ENCODE measurements around the gene GAREM1.
"Not testable (repeated sequence)": the region's sequence is repeated elsewhere in the genome, so short reads cannot be mapped to it uniquely, and the experiment has no call there.

Gene GAREM1

DNA sequence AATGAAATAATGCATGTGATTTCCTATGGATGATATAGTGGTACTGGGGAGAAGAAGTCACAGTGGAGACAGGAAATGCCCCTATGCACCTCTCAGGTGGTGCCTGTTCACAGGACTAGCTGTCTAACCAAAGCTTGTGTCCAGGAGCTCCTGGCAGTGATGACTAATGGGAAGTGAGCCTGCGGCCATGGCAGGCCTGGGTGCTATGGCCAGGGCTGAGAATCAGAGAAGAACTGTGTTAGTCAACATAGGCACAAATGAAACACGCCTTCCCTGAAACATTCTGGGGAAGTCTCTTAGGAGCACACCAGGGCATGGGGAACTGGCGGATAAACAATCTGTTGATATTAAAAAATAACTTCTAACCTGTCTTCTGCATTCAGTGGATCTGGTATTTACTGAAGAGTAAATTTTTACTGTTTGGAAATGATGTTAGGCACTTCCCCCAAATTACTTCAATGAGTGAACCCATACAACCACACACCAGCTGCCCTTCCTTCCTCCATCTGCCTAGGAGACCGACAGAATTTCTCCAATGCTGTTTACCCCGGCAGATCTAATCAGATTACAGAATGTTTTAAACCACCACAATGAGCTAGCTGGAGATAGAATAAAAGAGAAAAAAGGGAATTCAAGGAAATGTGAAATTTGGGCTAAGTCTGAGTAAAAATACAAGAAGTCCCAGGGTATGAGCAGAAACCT, 213.4 kb downstream of the GAREM1 start:
- no peak for DNase-seq (ENCODE audit: low read depth)

DNA sequence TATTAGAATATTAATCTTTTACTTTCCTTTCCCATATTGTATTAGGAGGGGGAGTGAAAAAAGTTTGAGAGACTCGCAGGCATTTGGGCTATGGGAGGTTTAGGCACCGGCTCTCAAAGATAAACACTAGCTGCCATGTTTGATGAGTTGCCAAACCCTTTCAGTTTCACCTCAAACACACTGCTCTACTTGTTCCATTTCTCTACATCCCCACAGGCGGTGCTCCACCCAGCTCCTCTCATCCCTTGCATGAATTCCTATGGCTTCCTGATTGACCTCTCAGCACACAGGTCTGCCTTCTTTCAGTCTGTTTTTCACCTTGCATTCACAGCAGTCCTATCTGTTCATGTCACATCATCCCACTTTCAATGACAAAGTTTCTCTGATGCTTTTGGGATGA, 215.1 kb downstream of the GAREM1 start:
- DNase-seq (ENCODE audit: low read depth): no peak

GRCh38 chr18:32252141-32252860, 218.4 kb downstream of the GAREM1 start:
- no peak for DNase-seq (ENCODE audit: low read depth)

- DNase-seq (ENCODE audit: low read depth): no peak
Observed at GRCh38 chr18:32251466-32251865, 219.2 kb downstream of the GAREM1 start.

- DNase-seq (ENCODE audit: low read depth): no peak
Observed at GRCh38 chr18:32249147-32249929, 221.3 kb downstream of the GAREM1 start.

- no peak for DNase-seq (ENCODE audit: low read depth)
Observed at GRCh38 chr18:32244881-32245280, 225.8 kb downstream of the GAREM1 start.

DNA sequence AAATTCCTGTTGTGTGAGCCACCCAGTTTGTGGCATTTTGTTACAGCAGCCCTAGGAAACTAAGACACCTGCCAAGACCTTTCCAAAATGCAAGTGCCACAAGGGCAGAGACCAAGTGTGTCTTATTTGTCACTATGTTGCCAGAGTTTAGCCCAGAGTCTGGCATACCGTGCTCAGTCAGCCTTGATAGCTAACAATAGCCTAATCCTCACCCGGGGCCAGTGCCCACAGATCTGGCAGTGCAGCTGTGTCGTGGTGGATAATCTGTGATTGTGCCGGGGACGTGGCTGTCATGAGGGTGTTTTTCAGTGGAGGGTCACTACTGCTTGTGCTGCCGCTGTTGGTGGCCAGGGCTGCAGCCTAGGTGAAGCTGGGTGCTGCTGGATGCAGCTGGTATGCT, 227.3 kb downstream of the GAREM1 start:
- no peak for DNase-seq (ENCODE audit: low read depth)

DNA sequence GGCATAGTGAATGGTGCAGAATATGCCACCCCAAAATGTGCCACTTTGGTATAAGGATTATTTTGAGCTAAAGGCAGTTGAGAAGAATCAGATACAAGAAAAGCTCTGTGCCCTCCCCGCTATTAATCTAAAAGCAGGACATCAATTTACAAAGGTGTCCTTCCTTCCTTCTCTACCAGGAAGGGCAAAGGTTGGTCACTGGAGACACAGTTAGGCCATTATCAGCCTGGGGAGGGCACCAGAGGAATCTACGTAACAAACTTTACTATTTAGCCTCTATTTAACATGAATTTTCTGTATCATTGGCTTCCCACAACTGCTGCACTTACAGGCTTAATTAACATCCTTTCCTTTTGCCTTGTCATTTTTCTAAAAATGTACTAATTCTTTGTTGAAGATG, 228.3 kb downstream of the GAREM1 start:
- no peak for DNase-seq (ENCODE audit: low read depth)

DNA sequence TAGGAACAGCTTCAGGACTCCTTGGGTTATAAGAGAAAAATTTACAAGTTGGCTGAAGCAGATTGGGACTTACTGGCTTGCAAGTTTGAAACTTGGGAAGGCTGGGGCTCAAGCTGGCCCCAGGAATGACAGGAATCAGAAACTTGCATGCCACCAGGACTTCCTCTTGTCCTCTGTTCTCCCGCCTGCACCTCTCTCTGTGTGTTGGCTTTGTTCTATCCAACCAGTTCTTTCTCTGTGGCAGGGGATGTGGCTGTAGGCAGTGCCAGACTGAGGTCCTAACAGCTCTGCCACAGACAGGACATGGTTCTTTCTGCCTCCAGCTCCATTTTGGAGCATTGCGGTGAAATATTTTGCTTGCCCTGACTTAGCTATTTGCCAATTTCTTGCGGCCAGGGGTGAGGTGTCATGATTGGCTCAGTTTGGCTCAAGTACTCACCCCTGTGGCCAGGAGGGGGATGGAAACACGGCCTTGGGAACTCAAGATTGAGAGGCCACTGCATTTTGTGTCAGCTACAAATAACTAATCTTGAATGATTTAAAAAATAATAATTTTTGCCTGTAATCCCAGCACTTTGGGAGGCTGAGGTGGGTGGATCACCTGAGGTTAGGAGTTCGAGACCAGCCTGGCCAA, 231.9 kb downstream of the GAREM1 start:
- DNase-seq (ENCODE audit: low read depth): no peak

DNA sequence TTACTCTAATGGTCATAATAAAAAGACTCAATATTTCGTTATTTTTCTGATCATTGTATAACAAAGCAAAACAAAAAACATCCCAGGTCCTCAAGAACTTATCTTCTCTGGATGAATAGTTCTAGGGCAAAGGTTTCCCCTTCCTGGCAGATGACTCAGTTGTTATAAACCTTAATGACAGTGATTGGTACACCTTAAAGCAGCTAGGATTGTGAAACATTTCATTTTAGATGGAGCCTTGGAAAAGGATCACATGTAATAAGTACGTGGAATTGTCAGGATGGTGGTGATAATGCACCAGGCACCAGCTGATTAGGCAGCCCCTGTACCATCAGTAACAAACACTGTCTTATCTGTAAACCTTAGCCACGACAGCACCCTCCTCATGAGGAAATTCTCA, 233.6 kb downstream of the GAREM1 start:
- no peak for DNase-seq (ENCODE audit: low read depth)

GRCh38 chr18:32233348-32233747, 237.3 kb downstream of the GAREM1 start:
- DNase-seq (ENCODE audit: low read depth): not testable (repeated sequence)

DNA sequence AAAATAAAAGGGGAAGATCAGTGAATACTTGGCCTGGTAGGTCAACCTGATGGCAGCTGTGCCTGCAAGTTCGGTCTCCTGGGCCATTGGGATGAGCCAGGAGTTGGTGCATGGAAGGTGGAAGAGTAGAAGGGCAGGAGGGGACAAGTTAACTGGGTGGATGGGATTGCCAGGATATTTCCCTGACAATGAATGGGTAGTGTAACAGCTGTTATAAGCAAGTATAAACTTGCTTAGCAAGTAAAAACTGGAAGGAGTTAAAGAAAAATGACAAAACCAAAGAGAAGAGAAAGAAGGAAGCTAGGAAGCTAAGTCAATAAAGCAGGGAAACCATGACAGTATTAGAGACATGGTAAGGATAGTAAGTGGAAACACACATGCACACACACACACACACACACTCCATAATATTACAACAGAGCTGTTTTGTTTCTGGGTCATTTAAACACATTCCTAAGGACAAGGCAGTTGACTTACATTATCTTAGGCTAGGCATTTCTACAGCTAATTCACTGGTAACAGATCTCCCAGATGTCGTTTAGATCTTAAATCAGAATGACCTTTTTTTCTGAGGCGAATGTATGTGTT, 251.2 kb downstream of the GAREM1 start:
- DNase-seq (ENCODE audit: low read depth): no peak

DNA sequence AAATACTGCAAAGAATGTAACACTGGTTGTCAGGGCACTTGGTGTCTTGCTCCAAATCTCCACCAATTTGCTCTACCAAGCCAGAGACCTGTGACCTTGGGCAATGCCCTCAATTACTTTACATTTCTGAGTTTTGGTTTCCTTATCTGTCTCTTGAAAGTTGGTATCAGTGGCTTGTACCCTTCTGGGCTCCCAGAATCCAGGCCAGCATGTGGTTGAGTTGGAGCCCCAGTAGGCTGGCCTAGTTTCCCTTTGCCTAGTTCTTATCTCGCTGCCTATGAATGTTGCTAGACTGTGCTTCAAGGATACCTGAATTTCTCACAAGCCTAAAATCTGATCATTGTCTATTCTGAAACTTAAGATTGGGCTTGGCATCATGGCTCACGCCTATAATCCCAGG, 254.3 kb downstream of the GAREM1 start:
- DNase-seq (ENCODE audit: low read depth): no peak

DNA sequence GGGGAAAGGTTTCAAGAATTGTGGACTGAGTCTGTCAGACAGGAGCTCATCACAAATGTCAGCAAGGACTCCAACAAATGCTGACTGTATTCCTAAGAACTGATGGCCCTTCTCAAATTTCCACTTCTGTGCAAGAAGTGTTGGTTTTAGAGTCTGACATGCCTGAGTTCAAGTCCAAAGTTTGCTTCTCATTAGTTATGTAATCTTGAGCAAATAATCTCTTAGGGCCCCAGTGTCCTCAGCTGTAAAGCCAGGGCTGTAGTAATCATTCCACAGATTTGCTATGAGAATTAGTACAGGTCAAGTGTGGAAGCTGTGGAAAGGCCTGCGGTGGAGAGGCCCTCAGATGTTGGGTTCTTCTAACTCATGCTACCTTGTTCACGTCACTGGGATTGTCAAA, 257.0 kb downstream of the GAREM1 start:
- no peak for DNase-seq (ENCODE audit: low read depth)
